Lung (tissue), 12 donors: Measurements from ENCODE around the gene RAB43. TPM values are rescaled to one million over a fixed set of nuclear protein-coding genes. Genes with fewer than 3 reads are reported as not detected.

ENCODE experiments used
- ATAC-seq: fragments of 200-7000 bp; cut with Tn5 transposase; one replicate; pipeline ENCODE4 v1.9.1; 2020; ENCODE audit warnings: moderate number of reproducible peaks; ENCODE audit not compliant: insufficient read depth, low FRiP score
- DNase-seq, 3 donors: peaks; one replicate each; pipeline ENCODE4 v3.0.0-alpha.2; 2013 to 2017
- H3K27ac ChIP-seq, 2 donors: one replicate each; pipeline ENCODE4 v1.5.1; 2013; ENCODE audit warnings: mild to moderate bottlenecking in 2 of 2, moderate library complexity in 2 of 2, control low read depth in 1 of 2, inconsistent platforms in 1 of 2, low read depth in 1 of 2, low read length in 1 of 2
- H3K27me3 ChIP-seq, 3 donors: one replicate each; pipeline ENCODE4 v1.5.1; 2013; ENCODE audit warnings: low read length in 2 of 3; ENCODE audit not compliant: control insufficient read depth in 3 of 3, insufficient read depth in 3 of 3
- H3K36me3 ChIP-seq, 4 donors: one replicate each; pipeline ENCODE4 v1.5.1; 2013; ENCODE audit warnings: low read length in 4 of 4, mild to moderate bottlenecking in 1 of 4, moderate library complexity in 1 of 4; ENCODE audit not compliant: control insufficient read depth in 4 of 4, insufficient read depth in 4 of 4
- H3K4me1 ChIP-seq, 5 donors: one replicate each; pipeline ENCODE4 v1.5.1; 2013; ENCODE audit warnings: low read length in 5 of 5, mild to moderate bottlenecking in 2 of 5, moderate library complexity in 1 of 5; ENCODE audit not compliant: control insufficient read depth in 5 of 5, insufficient read depth in 5 of 5
- H3K4me3 ChIP-seq: one replicate; pipeline ENCODE4 v1.5.1; 2013; ENCODE audit warnings: mild to moderate bottlenecking, control low read depth, moderate library complexity
- H3K9ac ChIP-seq, 2 donors: one replicate each; pipeline ENCODE4 v1.5.1; 2013; ENCODE audit warnings: low read length in 2 of 2, control low read depth in 1 of 2; ENCODE audit not compliant: insufficient read depth in 1 of 2
- H3K9me3 ChIP-seq, 4 donors: one replicate each; pipeline ENCODE4 v1.5.1; 2013; ENCODE audit warnings: low read length in 3 of 4, mild to moderate bottlenecking in 1 of 4, moderate library complexity in 1 of 4; ENCODE audit not compliant: control insufficient read depth in 4 of 4, insufficient read depth in 3 of 4
- CTCF ChIP-seq: IDR thresholded peaks from 2 replicates; pipeline ENCODE4 v1.5.1; 2012; ENCODE audit warnings: mild to moderate bottlenecking; ENCODE audit errors: control extremely low read depth, extremely low read depth
- WGBS, 2 donors: extraction: QIAGEN DNeasy Blood & Tissue Kit; methylation state at CpG; one replicate each; pipeline ENCODE4 v1.1.7; 2013; 5-methylcytosine and 5-hydroxymethylcytosine counted together
- polyA plus RNA-seq, 2 donors: library from polyadenylated mRNA; stranded (reverse); fragments of 200-250 nt; gene quantifications; one replicate each; pipeline ENCODE4 v1.2.1, GENCODE V29; 2013
- total RNA-seq, 2 donors: library from RNA; depleted of rRNA in 1 of 2; stranded (reverse); fragments of >200 nt in 1 of 2; gene quantifications; one replicate each; pipeline ENCODE4 v1.2.1, GENCODE V29; 2014 to 2021
- donor health status: control.
- donor health status: control.
- donor health status: Bipolar disorder and iron deficiency.
- donor health status: healthy.
- donor health status: DM: yes; HTN: yes; CAD: no.

The RAB43 gene
- total and polyA plus RNA-seq, 4 donors, result 9.4 to 32.6 (median 20.3) TPM

- WGBS, 2 donors, result 83 to 91% methylated on average over 12 of the region's 12 CpGs
- peaks cover 0 to 3% (median 0%) of the 10 kb centered on the region in 4 donors for H3K9me3 ChIP-seq
- H3K36me3 ChIP-seq, result no peaks in the 10 kb centered on the region
- no peaks in the 10 kb centered on the region for H3K27me3 ChIP-seq
- H3K9ac ChIP-seq, result no peak overlapping the region
- peaks cover 0 to 34% (median 15%) of the 10 kb centered on the region in 5 donors for H3K4me1 ChIP-seq
- DNase-seq, result peak in 1 of 3 donors; percentile 8
- TF ChIP-seq CTCF, result no peak
- H3K27ac ChIP-seq, result no peak overlapping the region
- no peak for ATAC-seq
- no peak overlapping the region for H3K4me3 ChIP-seq
Measured at GRCh38 chr3:129050556-129051295, 70.9 kb downstream of the RAB43 start.

GRCh38 chr3:129047553-129047839, 74.1 kb downstream of the RAB43 start:
- Histone ChIP-seq H3K9me3 (peaks cover 0 to 3% (median 0%) of the 10 kb centered on the region in 4 donors), H3K27ac (no peak overlapping the region), H3K4me1 (peaks cover 0 to 13% (median 12%) of the 10 kb centered on the region in 5 donors), H3K36me3 (no peaks in the 10 kb centered on the region), H3K4me3 (no peak overlapping the region), H3K9ac (no peak overlapping the region), H3K27me3 (peaks cover 0 to 4% (median 0%) of the 10 kb centered on the region in 3 donors)
- DNase-seq (peak in 1 of 3 donors; percentile 7), ATAC-seq (no peak)
- 97 to 99% methylated on average over 6 of the region's 6 CpGs for WGBS, 2 donors
- TF ChIP-seq CTCF, result no peak

GRCh38 chr3:129046732-129047552, 74.7 kb downstream of the RAB43 start:
- DNase-seq (peak in 1 of 3 donors; percentile 7), ATAC-seq (no peak)
- peaks cover 0 to 3% (median 0%) of the 10 kb centered on the region in 4 donors for H3K9me3 ChIP-seq
- WGBS, 2 donors, result 92 to 94% methylated on average over 45 to 46 of the region's 46 CpGs
- no peaks in the 10 kb centered on the region for H3K36me3 ChIP-seq
- H3K27me3 ChIP-seq, result peaks cover 0 to 4% (median 0%) of the 10 kb centered on the region in 3 donors
- H3K27ac ChIP-seq, result no peak overlapping the region
- no peak overlapping the region for H3K4me3 ChIP-seq
- TF ChIP-seq CTCF, result no peak
- peaks cover 0 to 11% (median 7%) of the 10 kb centered on the region in 5 donors for H3K4me1 ChIP-seq
- no peak overlapping the region for H3K9ac ChIP-seq
